Measurements from ENCODE around the gene ASB18.
"Not testable (repeated sequence)": the region's sequence is repeated elsewhere in the genome, so short reads cannot be mapped to it uniquely, and the experiment has no call there.

ASB18 gene

GRCh38 chr2:236286873-236287545, 22.8 kb upstream of the ASB18 start:
- no peak for DNase-seq (ENCODE audit: low read depth, low spot score)

- no peak for DNase-seq (ENCODE audit: low read depth, low spot score)
These were observed 20.0 kb upstream of the ASB18 start for GRCh38 chr2:236284208-236284607.

GRCh38 chr2:236282406-236282805, 18.2 kb upstream of the ASB18 start:
- DNase-seq (ENCODE audit: low read depth, low spot score): no peak

- DNase-seq (ENCODE audit: low read depth, low spot score): no peak
These were observed 17.2 kb upstream of the ASB18 start for GRCh38 chr2:236281423-236281822.

- DNase-seq (ENCODE audit: low read depth, low spot score): no peak
These were observed 8.9 kb upstream of the ASB18 start for GRCh38 chr2:236273126-236273525.

- no peak for DNase-seq (ENCODE audit: low read depth, low spot score)
These were observed 7.6 kb upstream of the ASB18 start for GRCh38 chr2:236271851-236272250.

- DNase-seq (ENCODE audit: low read depth, low spot score): not testable (repeated sequence)
These were observed 5.7 kb upstream of the ASB18 start for GRCh38 chr2:236269876-236270275.

GRCh38 chr2:236265675-236266074, 1.5 kb upstream of the ASB18 start:
- DNase-seq (ENCODE audit: low read depth, low spot score): no peak

- DNase-seq (ENCODE audit: low read depth, low spot score): no peak
These were observed 2.0 kb downstream of the ASB18 start for GRCh38 chr2:236262238-236262637.

GRCh38 chr2:236261452-236261851, 2.8 kb downstream of the ASB18 start:
- DNase-seq (ENCODE audit: low read depth, low spot score): no peak

- DNase-seq (ENCODE audit: low read depth, low spot score): no peak
These were observed 4.8 kb downstream of the ASB18 start for GRCh38 chr2:236259371-236259770.

- no peak for DNase-seq (ENCODE audit: low read depth, low spot score)
These were observed 6.6 kb downstream of the ASB18 start for GRCh38 chr2:236257575-236257974.

- DNase-seq (ENCODE audit: low read depth, low spot score): no peak
These were observed 7.1 kb downstream of the ASB18 start for GRCh38 chr2:236257136-236257535.

- DNase-seq (ENCODE audit: low read depth, low spot score): no peak
These were observed 7.7 kb downstream of the ASB18 start for GRCh38 chr2:236256366-236256985.

GRCh38 chr2:236254674-236255073, 9.5 kb downstream of the ASB18 start:
- no peak for DNase-seq (ENCODE audit: low read depth, low spot score)

GRCh38 chr2:236254001-236254400, 10.2 kb downstream of the ASB18 start:
- DNase-seq (ENCODE audit: low read depth, low spot score): no peak

GRCh38 chr2:236252602-236253001, 11.6 kb downstream of the ASB18 start:
- DNase-seq (ENCODE audit: low read depth, low spot score): no peak

GRCh38 chr2:236250909-236251579, 13.2 kb downstream of the ASB18 start:
- DNase-seq (ENCODE audit: low read depth, low spot score): no peak

GRCh38 chr2:236250286-236250685, 13.9 kb downstream of the ASB18 start:
- no peak for DNase-seq (ENCODE audit: low read depth, low spot score)

- DNase-seq (ENCODE audit: low read depth, low spot score): no peak
These were observed 15.1 kb downstream of the ASB18 start for GRCh38 chr2:236249066-236249465.

GRCh38 chr2:236246711-236247246, 17.4 kb downstream of the ASB18 start:
- no peak for DNase-seq (ENCODE audit: low read depth, low spot score)

- no peak for DNase-seq (ENCODE audit: low read depth, low spot score)
These were observed 19.9 kb downstream of the ASB18 start for GRCh38 chr2:236244256-236244655.

GRCh38 chr2:236242057-236242495, 22.1 kb downstream of the ASB18 start:
- DNase-seq (ENCODE audit: low read depth, low spot score): no peak

Measured in activated naive CD8-positive, alpha-beta T cell treated with anti-CD3 and anti-CD28 coated beads, Interleukin-2, amount 50 U/mL, for 16 hours (primary cell).